ENCODE results near the gene PPM1B. TPM values are rescaled to one million over a fixed set of nuclear protein-coding genes. Genes with fewer than 3 reads are reported as not detected.

PPM1B gene
- total RNA-seq, 2 donors from 2014 or later, result 36.3 to 38.9 TPM

GRCh38 chr2:44271296-44271695 lies 102.6 kb downstream of the PPM1B start:
- H3K4me3 Mint-ChIP-seq, result no peak overlapping the region
- ATAC-seq (replicated peaks), result no peak
- H3K27ac Mint-ChIP-seq, result no peak overlapping the region
- no peaks in the 10 kb centered on the region for H3K27me3 Mint-ChIP-seq
- H3K9me3 Mint-ChIP-seq, result no peaks in the 10 kb centered on the region
- no peaks in the 10 kb centered on the region for H3K4me1 Mint-ChIP-seq
- no peaks in the 10 kb centered on the region for H3K36me3 Mint-ChIP-seq (ENCODE audit: low read depth)

- H3K4me1 Mint-ChIP-seq, result no peaks in the 10 kb centered on the region
- H3K27ac Mint-ChIP-seq, result no peak overlapping the region
- H3K9me3 Mint-ChIP-seq, result no peaks in the 10 kb centered on the region
- H3K36me3 Mint-ChIP-seq (ENCODE audit: low read depth), result no peaks in the 10 kb centered on the region
- no peak overlapping the region for H3K4me3 Mint-ChIP-seq
- H3K27me3 Mint-ChIP-seq, result no peaks in the 10 kb centered on the region
- ATAC-seq (replicated peaks), result no peak
Measured at GRCh38 chr2:44273076-44273475, 104.4 kb downstream of the PPM1B start.

GRCh38 chr2:44273596-44273995 lies 104.9 kb downstream of the PPM1B start:
- Mint-ChIP-seq H3K4me1 (no peaks in the 10 kb centered on the region), H3K9me3 (no peaks in the 10 kb centered on the region), H3K4me3 (no peak overlapping the region), H3K27me3 (no peaks in the 10 kb centered on the region), H3K36me3 (ENCODE audit: low read depth) (no peaks in the 10 kb centered on the region), H3K27ac (no peak overlapping the region)
- ATAC-seq (replicated peaks), result no peak

- H3K27me3 Mint-ChIP-seq, result peaks cover 4% of the 10 kb centered on the region
- no peak overlapping the region for H3K4me3 Mint-ChIP-seq
- H3K9me3 Mint-ChIP-seq, result no peaks in the 10 kb centered on the region
- no peaks in the 10 kb centered on the region for H3K4me1 Mint-ChIP-seq
- H3K27ac Mint-ChIP-seq, result no peak overlapping the region
- H3K36me3 Mint-ChIP-seq (ENCODE audit: low read depth), result no peaks in the 10 kb centered on the region
- ATAC-seq (replicated peaks), result no peak
Measured at GRCh38 chr2:44275927-44276303, 107.2 kb downstream of the PPM1B start.

GRCh38 chr2:44277541-44277940 lies 108.9 kb downstream of the PPM1B start:
- ATAC-seq (replicated peaks), result no peak
- Mint-ChIP-seq H3K4me1 (no peaks in the 10 kb centered on the region), H3K27ac (no peak overlapping the region), H3K27me3 (peaks cover 4% of the 10 kb centered on the region), H3K4me3 (no peak overlapping the region), H3K9me3 (no peaks in the 10 kb centered on the region), H3K36me3 (ENCODE audit: low read depth) (no peaks in the 10 kb centered on the region)

- Mint-ChIP-seq H3K4me1 (no peaks in the 10 kb centered on the region), H3K27me3 (peaks cover 7% of the 10 kb centered on the region), H3K27ac (no peak overlapping the region), H3K9me3 (no peaks in the 10 kb centered on the region), H3K4me3 (no peak overlapping the region), H3K36me3 (ENCODE audit: low read depth) (no peaks in the 10 kb centered on the region)
- no peak for ATAC-seq (replicated peaks)
Measured at GRCh38 chr2:44280869-44281268, 112.2 kb downstream of the PPM1B start.

Other genes starting within 250 kb of the PPM1B start
- 100 to 1,000 TPM; 109 to 172 TPM for gene LRPPRC, start 172.9 kb upstream of the PPM1B start, total RNA-seq
- gene SLC3A1, start 106.6 kb downstream of the PPM1B start, total RNA-seq, result not detected
- 10 to 100 TPM; 29.0 to 30.8 TPM for gene PREPL, start 192.6 kb downstream of the PPM1B start, total RNA-seq
- gene CAMKMT, start 193.1 kb downstream of the PPM1B start, total RNA-seq, result 10 to 100 TPM; 13.4 TPM